DND-41 (cell line): ENCODE data around the gene SLAMF1.

Experiments used
- CTCF ChIP-seq: IDR thresholded peaks from 2 replicates; pipeline ENCODE4 v1.5.1; 2012; ENCODE audit warnings: borderline replicate concordance, low read length, moderate library complexity, mild to moderate bottlenecking; ENCODE audit not compliant: poor library complexity, severe bottlenecking; ENCODE audit errors: extremely low read depth
- EZH2 ChIP-seq: IDR thresholded peaks from 3 replicates; pipeline ENCODE4 v1.6.1; 2012; ENCODE audit warnings: borderline replicate concordance, low read depth, mild to moderate bottlenecking, moderate library complexity, low read length, inconsistent platforms; ENCODE audit not compliant: severe bottlenecking

GRCh38 chr1:160622501-160623226, 24.2 kb downstream of the SLAMF1 start:
- TF ChIP-seq CTCF: no peak
- no peak for TF ChIP-seq EZH2
